WERI-Rb-1 (cell line): Measurements from ENCODE around the gene ANO4.

Experiments
- DNase-seq: peaks from one replicate; pipeline ENCODE4 v3.0.0-alpha.2; 2020
- H3K27ac ChIP-seq: fragments of 250-450 bp; sonication (Bioruptor Pico); 2 replicates; pipeline ENCODE4 v1.5.1; 2020; ENCODE audit warnings: mild to moderate bottlenecking, moderate library complexity
- H3K27me3 ChIP-seq: fragments of 250-450 bp; sonication (Bioruptor Pico); 2 replicates; pipeline ENCODE4 v1.5.1; 2021; ENCODE audit warnings: mild to moderate bottlenecking, low read depth, moderate library complexity; ENCODE audit not compliant: insufficient read depth, severe bottlenecking
- H3K36me3 ChIP-seq: fragments of 250-450 bp; sonication (Bioruptor Pico); 2 replicates; pipeline ENCODE4 v1.5.1; 2020; ENCODE audit warnings: mild to moderate bottlenecking, moderate library complexity
- H3K4me3 ChIP-seq: 2 replicates; pipeline ENCODE4 v1.5.1; 2011; ENCODE audit warnings: low read depth, mild to moderate bottlenecking, control low read depth, low read length
- H3K9me3 ChIP-seq: fragments of 250-450 bp; sonication (Bioruptor Pico); 2 replicates; pipeline ENCODE4 v1.5.1; 2021; ENCODE audit warnings: mild to moderate bottlenecking, moderate library complexity; ENCODE audit not compliant: severe bottlenecking
- CTCF ChIP-seq: IDR thresholded peaks from 2 replicates; pipeline ENCODE4 v1.5.1; 2011; ENCODE audit warnings: low read depth, mild to moderate bottlenecking, control low read depth, inconsistent platforms, low read length

Gene ANO4

GRCh38 chr12:100993916-100994450 lies 199.4 kb downstream of the ANO4 start:
- Histone ChIP-seq H3K27ac (no peak overlapping the region), H3K9me3 (no peaks in the 10 kb centered on the region), H3K27me3 (no peaks in the 10 kb centered on the region), H3K36me3 (no peaks in the 10 kb centered on the region), H3K4me3 (no peak overlapping the region)
- no peak for DNase-seq
- 0 out of 2 replicates have a peak, but pooled peaks have one; percentile 6 for TF ChIP-seq CTCF

GRCh38 chr12:100995201-100995600 lies 200.6 kb downstream of the ANO4 start:
- no peak for TF ChIP-seq CTCF
- no peak overlapping the region for H3K4me3 ChIP-seq
- H3K27me3 ChIP-seq = no peaks in the 10 kb centered on the region
- H3K9me3 ChIP-seq = no peaks in the 10 kb centered on the region
- DNase-seq = no peak
- H3K36me3 ChIP-seq = no peaks in the 10 kb centered on the region
- H3K27ac ChIP-seq = no peak overlapping the region

DNA sequence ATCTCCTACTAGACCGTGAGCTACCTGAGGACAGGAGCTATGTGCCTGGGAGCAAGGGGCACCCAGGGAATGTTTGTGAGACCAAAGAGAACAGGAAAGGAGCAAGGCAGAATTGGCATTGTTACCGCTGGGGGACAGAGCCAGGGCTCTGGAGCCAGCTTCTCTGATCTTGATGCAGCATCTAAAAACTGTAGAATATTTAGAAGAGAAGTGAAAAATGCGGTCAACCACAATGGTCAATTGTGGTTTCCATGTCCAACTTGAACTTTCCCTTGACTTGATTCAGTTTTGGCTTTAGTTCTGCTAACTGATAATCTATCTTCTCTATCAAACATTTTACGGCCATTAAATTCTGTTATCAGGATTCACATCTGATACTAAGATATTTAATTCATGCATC lies 201.2 kb downstream of the ANO4 start:
- Histone ChIP-seq H3K9me3 (no peaks in the 10 kb centered on the region), H3K27ac (no peak overlapping the region), H3K4me3 (no peak overlapping the region), H3K36me3 (no peaks in the 10 kb centered on the region), H3K27me3 (no peaks in the 10 kb centered on the region)
- no peak for DNase-seq
- TF ChIP-seq CTCF = no peak

DNA sequence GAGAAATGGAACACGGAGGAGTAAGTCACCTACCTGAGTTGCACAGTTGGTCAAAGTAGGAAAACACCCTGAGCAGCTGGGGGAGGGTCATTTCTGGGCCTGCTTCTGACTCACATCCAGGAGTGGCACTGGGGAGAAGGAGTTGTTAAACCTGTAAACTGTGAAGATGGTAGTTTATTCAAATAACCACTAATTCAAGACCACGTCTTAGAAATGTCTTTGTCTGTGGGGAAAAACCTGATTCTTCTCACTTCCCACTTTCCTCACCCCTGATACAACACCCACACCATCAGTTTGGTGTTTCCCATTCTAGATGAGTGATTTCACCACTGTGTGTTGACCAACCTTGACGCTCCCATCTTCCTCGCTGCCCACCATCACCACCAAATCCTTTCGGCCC lies 207.1 kb downstream of the ANO4 start:
- TF ChIP-seq CTCF = no peak
- Histone ChIP-seq H3K9me3 (no peaks in the 10 kb centered on the region), H3K4me3 (no peak overlapping the region), H3K36me3 (no peaks in the 10 kb centered on the region), H3K27ac (no peak overlapping the region), H3K27me3 (no peaks in the 10 kb centered on the region)
- DNase-seq = no peak

GRCh38 chr12:101002696-101003419 lies 208.3 kb downstream of the ANO4 start:
- H3K4me3 ChIP-seq = no peak overlapping the region

More at GRCh38 chr12:101002696-101003419, 208.3 kb downstream of the ANO4 start:
- no peaks in the 10 kb centered on the region for H3K27me3 ChIP-seq
- no peak overlapping the region for H3K27ac ChIP-seq
- no peaks in the 10 kb centered on the region for H3K9me3 ChIP-seq
- no peaks in the 10 kb centered on the region for H3K36me3 ChIP-seq
- no peak for TF ChIP-seq CTCF
- DNase-seq = no peak
